ENCODE results near the gene KRT85. TPM values are rescaled to one million over a fixed set of nuclear protein-coding genes. Genes with fewer than 3 reads are reported as not detected.

The KRT85 gene
- total and polyA plus RNA-seq, 2 donors (not counting 1 experiment from before 2014, with no cell fraction given) = not detected

DNA sequence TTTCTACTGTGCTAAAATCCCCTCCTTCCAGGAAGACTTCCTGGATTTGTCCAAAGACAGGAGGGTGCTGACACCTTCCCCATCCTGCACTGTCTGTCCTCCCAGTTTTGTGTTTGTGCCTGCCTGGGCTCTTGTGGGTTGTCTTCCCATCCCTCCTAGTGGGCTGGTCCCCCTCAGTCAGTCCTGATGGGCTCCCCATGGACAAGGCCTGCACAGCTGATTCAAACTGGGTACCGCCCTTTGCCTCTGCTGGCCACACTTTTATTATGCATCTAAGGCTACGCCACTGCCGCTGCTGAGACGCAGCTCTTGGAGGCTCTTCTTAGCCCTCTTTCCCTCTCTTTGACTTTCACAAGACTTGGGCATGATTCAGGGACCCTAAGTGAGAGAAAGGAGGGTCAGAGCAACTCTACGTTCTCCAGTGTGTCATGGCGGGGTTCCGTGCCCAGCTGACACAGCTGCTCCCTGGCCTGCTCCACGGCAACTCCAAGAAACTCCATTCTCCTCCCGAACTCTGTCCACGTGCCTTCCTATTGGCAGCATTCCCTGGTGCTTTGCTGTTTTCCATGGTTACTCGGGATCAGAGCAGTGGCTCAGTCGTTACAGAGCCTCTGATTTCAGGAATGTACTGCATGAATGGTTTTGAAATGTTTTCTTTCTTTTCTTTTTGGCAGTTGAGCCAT, 3.8 kb upstream of the KRT85 start:
- H3K4me3 ChIP-seq (ENCODE audit: control extremely low read depth in 1 of 5, extremely low read depth in 1 of 5, insufficient read depth in 1 of 5, low read depth in 2 of 5, low read length in 4 of 5) = no peak overlapping the region
- H3K4me1 Mint-ChIP-seq = no peaks in the 10 kb centered on the region
- no peak overlapping the region for H3K27ac Mint-ChIP-seq
- H3K4me2 ChIP-seq (replicated peaks; ENCODE audit: low read depth, low read length, poor library complexity, severe bottlenecking) = no peak overlapping the region
- H3K4me3 Mint-ChIP-seq = no peak overlapping the region
- H3K27me3 Mint-ChIP-seq = peaks cover 27% of the 10 kb centered on the region
- H4K20me1 ChIP-seq (ENCODE audit: control insufficient read depth, insufficient read depth, low read length, poor library complexity, severe bottlenecking) = no peaks in the 10 kb centered on the region
- peaks cover 0 to 11% (median 4%) of the 10 kb centered on the region in 4 experiments for H3K27me3 ChIP-seq (replicated peaks in 1 of 4; ENCODE audit: control extremely low read depth in 1 of 4, control insufficient read depth in 3 of 4, insufficient read depth in 4 of 4, low read length in 3 of 4)
- H3K36me3 ChIP-seq (replicated peaks in 1 of 2; ENCODE audit: control extremely low read depth in 1 of 2, control insufficient read depth in 1 of 2, extremely low read depth in 1 of 2, insufficient read depth in 2 of 2, low read length in 1 of 2) = no peaks in the 10 kb centered on the region
- intact Hi-C loops (cut with micrococcal nuclease) = no loop called here
- WGBS (ENCODE audit: insufficient coverage) = 89% methylated on average over 8 of the region's 12 CpGs
- no peaks in the 10 kb centered on the region for H3K9me3 ChIP-seq (ENCODE audit: control extremely low read depth in 1 of 3, control insufficient read depth in 2 of 3, insufficient read depth in 1 of 3, low read length in 2 of 3)
- no peaks in the 10 kb centered on the region for H3K79me2 ChIP-seq (ENCODE audit: control insufficient read depth, insufficient read depth, low read length)
- H2AFZ ChIP-seq (ENCODE audit: insufficient read depth, low read depth, low read length, poor library complexity, severe bottlenecking) = no peak overlapping the region
- ATAC-seq (ENCODE audit: low read depth) = no peak
- TF ChIP-seq, protein P1, sequence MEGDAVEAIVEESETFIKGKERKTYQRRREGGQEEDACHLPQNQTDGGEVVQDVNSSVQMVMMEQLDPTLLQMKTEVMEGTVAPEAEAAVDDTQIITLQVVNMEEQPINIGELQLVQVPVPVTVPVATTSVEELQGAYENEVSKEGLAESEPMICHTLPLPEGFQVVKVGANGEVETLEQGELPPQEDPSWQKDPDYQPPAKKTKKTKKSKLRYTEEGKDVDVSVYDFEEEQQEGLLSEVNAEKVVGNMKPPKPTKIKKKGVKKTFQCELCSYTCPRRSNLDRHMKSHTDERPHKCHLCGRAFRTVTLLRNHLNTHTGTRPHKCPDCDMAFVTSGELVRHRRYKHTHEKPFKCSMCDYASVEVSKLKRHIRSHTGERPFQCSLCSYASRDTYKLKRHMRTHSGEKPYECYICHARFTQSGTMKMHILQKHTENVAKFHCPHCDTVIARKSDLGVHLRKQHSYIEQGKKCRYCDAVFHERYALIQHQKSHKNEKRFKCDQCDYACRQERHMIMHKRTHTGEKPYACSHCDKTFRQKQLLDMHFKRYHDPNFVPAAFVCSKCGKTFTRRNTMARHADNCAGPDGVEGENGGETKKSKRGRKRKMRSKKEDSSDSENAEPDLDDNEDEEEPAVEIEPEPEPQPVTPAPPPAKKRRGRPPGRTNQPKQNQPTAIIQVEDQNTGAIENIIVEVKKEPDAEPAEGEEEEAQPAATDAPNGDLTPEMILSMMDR (IDR thresholded peaks at IDR 0.05) = no peak
- TF ChIP-seq EZH2 (IDR thresholded peaks at IDR 0.05; ENCODE audit: borderline replicate concordance, insufficient read depth, low read depth, low read length, poor library complexity, severe bottlenecking) = no peak
- no peak overlapping the region for H3K27ac ChIP-seq (ENCODE audit: low read length in 2 of 2)
- no peaks in the 10 kb centered on the region for H3K4me1 ChIP-seq (ENCODE audit: control insufficient read depth in 2 of 2, insufficient read depth in 2 of 2, low read length in 2 of 2)
- ChIA-PET POLR2A (no interaction called here), CTCF (interaction anchor here (1.4 to 3.0 kb wide), 3 partner anchors 13 to 610 kb away, joined by 3 to 16 read pairs (median 7); no protein-coding TSS in a partner anchor)
- DNase-seq = no peak
- peaks cover 3% of the 10 kb centered on the region for H3K9me3 Mint-ChIP-seq (ENCODE audit: insufficient read depth)
- no peak overlapping the region for H3K9ac ChIP-seq (ENCODE audit: low read length)

DNA sequence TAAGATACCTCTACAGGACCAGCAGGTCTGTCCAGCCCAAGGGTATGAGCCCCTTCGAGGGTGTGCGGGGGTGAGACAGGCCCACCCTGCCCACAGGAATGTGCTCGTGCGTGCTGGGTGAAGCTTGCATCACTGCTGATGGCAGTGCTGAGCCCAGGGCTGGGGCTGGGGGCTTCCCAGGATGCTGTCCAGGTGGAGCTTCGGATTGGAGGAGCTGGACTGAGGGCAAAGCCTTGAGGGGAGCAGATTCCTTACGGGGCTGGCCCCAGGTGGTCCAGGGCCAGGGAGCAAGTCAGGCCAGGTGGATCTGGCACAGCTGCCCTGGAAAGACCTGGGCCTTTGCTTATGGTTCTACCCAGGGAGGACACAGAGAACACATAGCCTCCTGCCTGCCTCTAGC, 2.5 kb upstream of the KRT85 start:
- no peak overlapping the region for H3K27ac Mint-ChIP-seq
- DNase-seq (no peak), ATAC-seq (ENCODE audit: low read depth) (no peak)
- Histone ChIP-seq H3K27ac (ENCODE audit: low read length in 2 of 2) (no peak overlapping the region), H3K4me3 (ENCODE audit: control extremely low read depth in 1 of 5, extremely low read depth in 1 of 5, insufficient read depth in 1 of 5, low read depth in 2 of 5, low read length in 4 of 5) (no peak overlapping the region), H3K79me2 (ENCODE audit: control insufficient read depth, insufficient read depth, low read length) (no peaks in the 10 kb centered on the region), H3K4me2 (replicated peaks; ENCODE audit: low read depth, low read length, poor library complexity, severe bottlenecking) (no peak overlapping the region), H3K36me3 (replicated peaks in 1 of 2; ENCODE audit: control extremely low read depth in 1 of 2, control insufficient read depth in 1 of 2, extremely low read depth in 1 of 2, insufficient read depth in 2 of 2, low read length in 1 of 2) (no peaks in the 10 kb centered on the region), H3K4me1 (ENCODE audit: control insufficient read depth in 2 of 2, insufficient read depth in 2 of 2, low read length in 2 of 2) (no peaks in the 10 kb centered on the region), H3K9ac (ENCODE audit: low read length) (no peak overlapping the region), H3K9me3 (ENCODE audit: control extremely low read depth in 1 of 3, control insufficient read depth in 2 of 3, insufficient read depth in 1 of 3, low read length in 2 of 3) (no peaks in the 10 kb centered on the region), H2AFZ (ENCODE audit: insufficient read depth, low read depth, low read length, poor library complexity, severe bottlenecking) (no peak overlapping the region), H4K20me1 (ENCODE audit: control insufficient read depth, insufficient read depth, low read length, poor library complexity, severe bottlenecking) (no peaks in the 10 kb centered on the region), H3K27me3 (replicated peaks in 1 of 4; ENCODE audit: control extremely low read depth in 1 of 4, control insufficient read depth in 3 of 4, insufficient read depth in 4 of 4, low read length in 3 of 4) (peaks cover 0 to 13% (median 3%) of the 10 kb centered on the region in 4 experiments)
- CTCF ChIA-PET = interaction anchor here (1.3 kb wide), 1 partner anchor 8 kb away, joined by 3 read pairs; no protein-coding TSS in a partner anchor
- no peak for TF ChIP-seq EZH2 (IDR thresholded peaks at IDR 0.05; ENCODE audit: borderline replicate concordance, insufficient read depth, low read depth, low read length, poor library complexity, severe bottlenecking)
- TF ChIP-seq, protein P1 (IDR thresholded peaks at IDR 0.05) = no peak
- peaks cover 1% of the 10 kb centered on the region for H3K4me1 Mint-ChIP-seq
- WGBS (ENCODE audit: insufficient coverage) = 81% methylated on average over 6 of the region's 6 CpGs
- peaks cover 24% of the 10 kb centered on the region for H3K27me3 Mint-ChIP-seq
- no peak overlapping the region for H3K4me3 Mint-ChIP-seq
- POLR2A ChIA-PET = no interaction called here
- peaks cover 3% of the 10 kb centered on the region for H3K9me3 Mint-ChIP-seq (ENCODE audit: insufficient read depth)
- intact Hi-C loops (cut with micrococcal nuclease) = no loop called here

Data from B cell (primary cell).